KOPT-K1 (cell line): ENCODE results near the gene NET1.

ENCODE experiments used
- H3K27ac ChIP-seq: fragments of 200-600 bp; sonication (generic); 2 replicates; pipeline ENCODE4 v1.5.1; 2016; ENCODE audit warnings: antibody characterized with exemption, mild to moderate bottlenecking, low read depth, low read length; ENCODE audit not compliant: poor library complexity, severe bottlenecking
- H3K36me3 ChIP-seq: fragments of 200-600 bp; sonication (generic); 2 replicates; pipeline ENCODE4 v1.5.1; 2017; ENCODE audit warnings: antibody characterized with exemption, mild to moderate bottlenecking, low read length, moderate library complexity; ENCODE audit not compliant: insufficient read depth
- H3K9me3 ChIP-seq: fragments of 200-600 bp; sonication (generic); 2 replicates; pipeline ENCODE4 v1.5.1; 2017; ENCODE audit warnings: antibody characterized with exemption, low read length, mild to moderate bottlenecking; ENCODE audit not compliant: insufficient read depth, poor library complexity, severe bottlenecking

Gene NET1

DNA sequence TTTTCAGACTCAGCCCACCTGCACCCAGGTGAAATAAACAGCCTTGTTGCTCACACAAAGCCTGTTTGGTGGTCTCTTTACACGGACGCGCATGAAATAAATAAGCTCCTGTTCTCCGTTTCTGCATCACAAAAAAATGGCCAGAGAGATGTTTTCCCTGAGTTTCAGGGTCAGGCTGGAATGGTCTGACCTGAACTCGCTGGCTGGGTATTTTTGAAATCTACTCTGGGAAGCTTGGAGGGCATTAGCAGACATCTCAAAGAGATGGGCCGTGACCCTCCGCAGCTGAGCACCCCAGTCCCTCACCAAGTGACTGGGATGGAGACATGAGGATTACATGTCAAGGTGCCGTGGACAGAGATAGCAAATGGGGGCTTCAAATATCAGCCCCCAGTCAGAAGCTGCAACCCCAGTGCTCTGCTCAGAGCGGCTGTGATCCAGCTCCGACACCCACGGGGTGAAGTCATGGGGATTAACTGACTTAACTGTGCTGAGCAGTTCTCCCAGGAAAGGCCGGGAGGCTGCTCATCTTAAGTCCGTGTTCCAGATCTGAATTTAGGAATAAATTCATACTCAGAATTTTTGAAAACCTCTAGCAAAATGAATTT lies 64.7 kb downstream of the NET1 start:
- Histone ChIP-seq H3K36me3 (no peaks in the 10 kb centered on the region), H3K27ac (no peak overlapping the region), H3K9me3 (no peaks in the 10 kb centered on the region)

DNA sequence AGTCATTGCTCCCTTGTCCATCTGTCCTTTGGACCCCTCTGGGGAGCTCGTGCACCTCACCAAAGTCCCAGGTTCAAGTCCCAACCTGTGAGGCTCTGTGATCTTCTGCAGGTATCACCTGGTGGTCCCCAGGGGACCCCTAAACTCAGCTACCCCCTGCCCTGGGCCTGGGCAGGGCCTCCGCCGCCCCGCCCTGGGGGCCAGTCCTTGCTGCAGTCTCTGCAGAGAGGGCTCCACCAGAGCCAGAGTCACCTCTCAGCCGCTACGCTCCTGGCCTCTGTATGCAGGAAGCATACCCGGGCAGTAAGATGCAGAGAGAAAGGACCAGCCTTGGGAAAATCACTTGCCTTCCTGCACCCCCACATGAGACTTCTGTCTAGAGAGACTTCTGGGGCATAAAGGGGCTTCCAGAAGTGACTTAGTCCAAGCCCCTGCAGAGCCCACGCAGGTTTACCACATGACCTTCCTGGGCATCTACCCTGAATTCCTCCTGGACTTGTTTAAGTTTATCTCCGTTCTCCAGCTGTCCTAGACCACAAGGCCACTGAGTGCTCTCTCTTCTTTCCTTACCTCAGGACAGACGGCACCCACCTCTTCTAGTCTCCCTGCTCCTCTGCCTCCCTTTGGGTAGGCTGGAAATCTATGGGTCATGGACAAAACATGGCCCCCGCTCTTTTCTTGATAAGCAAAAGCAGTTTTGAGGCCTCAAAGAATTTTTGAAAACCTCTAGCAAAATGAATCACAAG lies 65.8 kb downstream of the NET1 start:
- Histone ChIP-seq H3K9me3 (no peaks in the 10 kb centered on the region), H3K36me3 (no peaks in the 10 kb centered on the region), H3K27ac (no peak overlapping the region)

DNA sequence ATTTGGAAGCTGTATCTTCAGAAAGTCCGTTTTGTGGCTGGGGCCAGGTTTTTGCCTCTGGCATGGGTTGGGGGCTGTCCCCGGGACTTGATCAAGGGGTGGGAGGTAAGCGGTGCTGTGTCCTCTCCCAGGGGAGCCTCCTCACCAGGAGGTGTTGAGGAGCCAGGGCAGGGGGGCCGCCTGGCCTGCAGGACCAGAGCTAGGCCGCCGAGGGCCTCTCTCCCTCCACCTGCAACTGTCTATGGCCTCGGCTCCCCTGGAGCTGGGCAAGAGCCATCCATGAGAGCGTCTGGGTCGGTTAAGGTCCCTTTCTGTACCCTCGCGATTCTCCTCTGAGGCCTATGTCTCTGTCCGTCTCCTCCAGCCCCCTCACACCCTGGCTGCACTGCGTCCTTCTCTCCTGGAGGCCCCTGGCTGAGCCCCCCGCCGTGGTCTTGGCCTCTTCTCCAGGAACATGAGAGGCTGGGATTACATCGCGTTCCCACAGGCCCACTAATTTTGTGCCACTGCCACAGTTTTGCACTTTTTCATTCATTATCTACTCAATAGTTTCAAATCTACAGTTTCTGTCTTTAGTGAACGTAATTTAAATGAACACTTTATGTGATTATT lies 66.4 kb downstream of the NET1 start:
- Histone ChIP-seq H3K27ac (no peak overlapping the region), H3K9me3 (no peaks in the 10 kb centered on the region), H3K36me3 (no peaks in the 10 kb centered on the region)

DNA sequence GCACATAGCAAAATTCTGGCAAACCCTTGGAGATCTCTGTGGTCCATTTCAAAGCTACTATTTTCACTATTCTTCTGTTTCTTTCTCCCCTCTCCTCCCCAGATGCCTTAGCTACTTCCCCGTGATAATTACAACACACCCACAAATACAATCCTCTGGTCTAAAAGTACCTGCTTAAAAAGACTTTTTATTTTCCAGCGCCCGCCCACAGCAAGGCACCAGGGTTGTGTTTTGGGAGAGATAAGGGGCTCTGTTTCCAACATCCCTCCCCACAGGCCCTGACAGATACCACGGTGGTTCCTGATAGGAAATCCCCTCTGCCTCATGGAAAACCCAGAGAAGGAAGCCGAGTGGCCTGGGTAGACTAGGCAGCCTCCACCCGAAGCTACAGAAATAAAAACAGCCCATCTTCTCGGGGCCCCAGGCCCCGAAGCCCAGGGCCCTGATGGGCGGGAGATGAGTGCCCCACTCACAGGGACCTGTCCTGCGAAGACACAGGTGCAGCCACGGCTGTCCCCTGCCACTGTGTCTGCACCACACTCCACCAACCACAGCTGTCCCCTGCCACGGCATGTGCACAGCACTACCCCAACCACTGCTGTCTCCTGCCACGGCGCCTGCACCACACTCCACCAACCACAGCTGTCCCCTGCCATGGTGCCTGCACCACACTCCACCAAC lies 67.3 kb downstream of the NET1 start:
- Histone ChIP-seq H3K36me3 (no peaks in the 10 kb centered on the region), H3K27ac (no peak overlapping the region), H3K9me3 (no peaks in the 10 kb centered on the region)

DNA sequence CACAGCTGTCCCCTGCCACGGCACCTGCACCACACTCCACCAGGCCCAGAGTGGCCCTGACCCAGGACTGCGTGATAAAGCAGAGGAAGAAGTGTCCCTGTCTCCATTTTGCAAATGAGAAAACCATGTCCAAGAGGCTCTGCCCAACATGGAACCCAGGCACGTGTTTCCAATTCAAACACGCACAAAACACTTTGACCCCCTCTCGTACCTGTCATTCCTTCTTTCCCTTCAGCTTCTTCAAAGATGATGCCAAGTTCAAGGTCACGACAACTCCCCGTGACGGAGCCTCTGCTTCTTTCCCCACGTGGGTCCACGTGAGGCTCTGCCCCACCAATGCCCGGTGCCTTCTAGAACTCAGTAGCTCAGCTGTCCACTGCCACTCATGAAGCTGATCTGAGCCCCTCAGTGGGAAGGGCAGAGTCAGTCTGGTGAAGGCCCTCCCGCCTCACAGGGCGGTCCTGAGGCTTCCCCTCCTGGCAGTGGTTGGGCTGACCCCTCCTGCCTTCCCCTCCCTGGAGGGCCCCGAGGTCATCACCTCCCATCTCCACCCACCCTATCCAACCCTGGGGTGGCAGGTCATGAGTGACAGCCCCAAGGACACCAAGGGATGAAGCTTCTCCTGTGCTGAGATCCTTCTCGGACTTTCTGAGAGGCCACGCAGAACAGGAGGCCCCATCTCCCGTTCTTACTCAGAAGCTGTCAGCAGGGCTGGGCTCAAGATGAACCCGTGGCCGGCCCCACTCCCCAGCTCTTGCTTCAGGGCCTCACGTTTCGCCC lies 68.0 kb downstream of the NET1 start:
- Histone ChIP-seq H3K27ac (no peak overlapping the region), H3K9me3 (no peaks in the 10 kb centered on the region), H3K36me3 (no peaks in the 10 kb centered on the region)

DNA sequence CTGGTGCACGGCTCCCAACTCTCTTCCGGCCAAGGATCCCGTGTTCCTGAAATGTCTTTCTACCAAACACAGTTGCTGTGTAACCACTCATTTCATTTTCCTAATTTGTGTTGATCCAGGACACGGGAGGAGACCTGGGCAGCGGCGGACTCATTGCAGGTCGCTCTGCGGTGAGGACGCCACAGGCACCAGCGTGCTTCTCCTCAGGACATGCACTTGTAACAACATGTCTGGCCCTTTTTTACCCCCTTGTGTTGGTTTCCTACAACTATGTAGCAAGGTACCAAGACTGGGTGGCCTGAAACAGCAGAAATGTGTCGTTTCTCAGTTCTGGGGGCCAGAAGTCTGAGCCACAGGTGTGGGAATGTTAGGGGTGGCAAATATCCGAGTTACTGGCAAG lies 68.8 kb downstream of the NET1 start:
- Histone ChIP-seq H3K36me3 (no peaks in the 10 kb centered on the region), H3K27ac (no peak overlapping the region), H3K9me3 (no peaks in the 10 kb centered on the region)

DNA sequence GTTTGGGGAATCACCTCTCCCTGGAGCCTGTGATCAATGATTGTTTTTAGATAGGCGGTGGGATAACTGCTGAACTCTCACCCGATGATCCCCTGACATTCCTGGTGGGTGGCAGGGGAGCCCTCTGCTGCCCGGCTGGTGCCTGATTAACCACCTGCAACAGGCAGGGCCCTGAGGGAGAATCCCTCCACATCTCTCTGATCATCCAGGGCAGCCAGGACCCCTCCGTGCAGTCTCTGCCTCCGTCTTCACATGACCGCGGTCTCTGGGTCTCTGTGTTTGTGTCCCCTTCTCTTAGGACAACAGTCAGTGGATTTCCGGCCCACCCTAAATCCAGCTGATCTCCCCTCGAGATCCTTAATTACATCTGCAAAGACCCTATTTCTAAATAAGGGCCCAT lies 69.7 kb downstream of the NET1 start:
- Histone ChIP-seq H3K36me3 (no peaks in the 10 kb centered on the region), H3K27ac (no peak overlapping the region), H3K9me3 (no peaks in the 10 kb centered on the region)

DNA sequence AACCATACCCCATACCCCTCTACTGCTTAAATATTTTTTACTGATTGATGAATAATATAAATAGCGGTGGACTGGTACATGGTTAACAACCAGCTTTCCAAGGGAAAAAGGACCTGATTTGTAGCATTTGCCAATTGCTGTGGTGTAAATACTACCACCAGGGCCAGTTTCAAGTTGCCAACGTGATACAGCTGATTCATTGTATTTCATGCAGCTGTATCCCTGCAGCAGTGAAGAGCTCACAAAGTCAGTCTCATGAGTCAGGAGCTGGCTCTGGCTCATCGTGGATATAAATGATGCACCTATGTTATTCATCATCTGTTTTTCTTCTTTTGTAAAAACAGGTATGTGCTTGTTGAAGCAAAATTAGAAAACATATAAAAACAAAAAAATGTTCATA lies 71.8 kb downstream of the NET1 start:
- H3K27ac ChIP-seq, result no peak overlapping the region
- H3K36me3 ChIP-seq, result no peaks in the 10 kb centered on the region
- H3K9me3 ChIP-seq, result no peaks in the 10 kb centered on the region

DNA sequence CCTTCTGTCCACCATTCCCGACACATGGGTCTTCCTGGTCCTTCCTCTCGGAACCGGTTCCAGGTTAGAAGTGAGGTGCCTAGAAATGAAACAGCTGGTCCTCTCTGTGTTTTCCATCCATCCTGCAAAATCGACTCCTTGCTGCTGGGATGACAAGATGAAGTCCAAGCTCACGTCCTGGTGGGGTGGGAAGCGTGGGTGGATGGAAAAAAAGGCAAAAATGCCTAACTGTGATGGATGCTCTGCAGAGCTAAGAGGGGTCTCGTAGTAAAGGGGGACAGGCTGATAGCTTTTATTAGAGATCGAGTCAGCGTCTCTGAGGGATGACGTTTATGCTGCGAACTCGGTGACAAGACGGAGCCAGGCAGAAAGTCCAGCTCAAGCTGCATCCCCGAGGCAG lies 72.9 kb downstream of the NET1 start:
- no peaks in the 10 kb centered on the region for H3K9me3 ChIP-seq
- H3K36me3 ChIP-seq, result no peaks in the 10 kb centered on the region
- no peak overlapping the region for H3K27ac ChIP-seq

DNA sequence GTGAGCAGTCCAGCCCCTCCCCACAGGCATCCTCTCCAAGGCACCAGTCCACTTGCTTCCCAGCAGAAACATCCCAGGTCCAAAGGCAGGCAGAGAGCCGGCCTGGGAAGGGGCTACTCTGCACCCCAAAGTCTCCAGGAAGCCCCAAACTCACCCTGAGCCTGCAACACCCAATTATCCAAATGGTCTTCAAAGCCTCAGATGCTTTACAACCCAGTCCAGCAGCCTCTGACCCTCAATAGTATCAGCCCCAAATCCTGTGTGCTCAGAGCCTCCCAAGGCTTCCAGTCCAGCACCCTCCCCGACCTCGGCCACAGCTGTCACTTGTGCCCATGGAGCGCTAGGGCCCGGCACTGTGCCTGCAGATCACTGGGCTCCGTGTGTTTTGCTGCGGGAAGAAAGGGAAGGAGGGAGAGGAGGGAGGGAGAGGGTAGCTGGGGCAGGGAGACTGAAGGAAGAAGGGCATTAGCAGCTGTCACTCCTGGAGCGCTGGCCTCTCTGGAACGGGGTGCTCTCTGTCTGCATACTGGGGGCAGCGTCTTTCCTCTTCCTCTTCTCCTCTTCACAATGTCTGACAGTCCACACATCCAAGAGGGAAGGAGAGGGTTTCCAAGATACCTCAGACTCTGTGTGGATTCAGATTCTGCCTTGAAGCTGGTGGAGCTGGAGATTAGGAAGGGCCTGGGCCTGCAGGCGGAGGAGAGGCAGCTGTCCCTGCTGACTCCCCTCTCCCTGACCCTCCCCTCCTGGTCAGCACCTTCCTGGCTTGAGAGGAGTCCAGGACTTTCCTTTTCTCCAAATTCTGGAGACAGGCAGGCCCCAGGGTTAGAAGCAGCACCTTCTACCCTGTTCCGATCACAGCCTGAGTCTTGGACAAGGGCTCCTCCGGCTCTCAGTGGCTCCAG lies 73.8 kb downstream of the NET1 start:
- H3K27ac ChIP-seq, result no peak overlapping the region
- H3K9me3 ChIP-seq, result no peaks in the 10 kb centered on the region
- H3K36me3 ChIP-seq, result no peaks in the 10 kb centered on the region

DNA sequence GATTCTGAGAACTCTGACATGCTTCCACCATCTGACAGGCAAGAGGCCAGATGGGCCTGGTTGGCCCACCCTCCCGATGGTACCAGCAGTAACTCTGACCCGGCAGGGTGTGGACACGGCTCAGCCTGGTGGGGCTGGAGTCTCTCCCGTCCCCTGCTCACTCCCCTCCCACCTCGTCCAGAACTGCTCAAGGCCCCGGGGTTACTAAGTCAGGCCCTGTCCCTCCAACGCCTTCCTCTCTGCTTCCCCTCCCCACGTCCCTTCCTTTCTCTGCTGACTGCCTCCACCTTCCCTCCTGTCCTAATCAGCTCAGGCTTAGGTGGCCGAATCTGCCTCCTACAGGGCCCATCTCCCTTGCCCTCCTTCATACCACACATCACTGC lies 74.5 kb downstream of the NET1 start:
- no peak overlapping the region for H3K27ac ChIP-seq
- H3K36me3 ChIP-seq, result no peaks in the 10 kb centered on the region
- H3K9me3 ChIP-seq, result no peaks in the 10 kb centered on the region

DNA sequence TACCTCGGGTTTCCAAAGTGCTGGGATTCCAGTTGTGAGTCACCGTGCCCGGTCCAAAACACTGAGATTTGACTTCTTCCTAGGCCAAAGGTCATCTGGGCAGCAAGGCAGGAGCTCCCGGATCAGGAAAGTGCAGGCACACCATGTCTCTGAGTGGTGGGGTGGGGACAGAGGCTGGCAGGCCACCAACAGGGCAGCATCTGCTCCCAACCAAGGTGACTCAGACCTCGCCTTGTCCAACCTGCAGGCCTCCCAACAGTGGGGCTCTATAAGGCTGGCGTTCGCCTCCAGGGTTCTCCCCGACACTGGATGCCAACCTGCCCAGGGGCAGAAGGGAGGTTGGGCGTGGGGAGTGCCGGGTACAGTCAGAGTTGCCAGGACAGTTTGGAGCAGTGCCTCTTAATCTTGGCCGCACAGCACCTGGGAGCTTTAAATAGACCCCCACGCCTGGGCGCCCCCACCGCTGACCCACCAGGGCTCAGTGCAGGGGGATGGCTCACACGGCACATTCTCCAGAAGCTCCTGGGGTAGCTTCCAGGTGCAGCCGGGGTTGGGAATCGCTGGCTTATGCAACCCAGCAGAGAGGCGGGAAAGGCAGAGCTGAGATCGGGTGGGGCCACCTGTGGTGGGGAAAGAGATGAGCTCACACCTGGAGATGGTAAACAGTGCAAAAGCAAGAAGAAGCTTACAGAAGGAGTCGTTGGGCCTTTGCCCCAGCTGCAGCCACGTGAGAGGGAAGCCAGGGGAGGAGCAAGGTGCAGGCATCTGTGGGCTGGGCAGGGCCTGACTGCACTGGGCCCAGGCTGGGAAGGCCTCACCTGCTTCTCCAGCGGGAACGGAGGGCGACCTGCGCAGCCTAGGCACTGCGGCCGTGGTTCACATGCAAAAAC lies 76.2 kb downstream of the NET1 start:
- no peaks in the 10 kb centered on the region for H3K36me3 ChIP-seq
- H3K9me3 ChIP-seq, result peaks cover 6% of the 10 kb centered on the region
- no peak overlapping the region for H3K27ac ChIP-seq

DNA sequence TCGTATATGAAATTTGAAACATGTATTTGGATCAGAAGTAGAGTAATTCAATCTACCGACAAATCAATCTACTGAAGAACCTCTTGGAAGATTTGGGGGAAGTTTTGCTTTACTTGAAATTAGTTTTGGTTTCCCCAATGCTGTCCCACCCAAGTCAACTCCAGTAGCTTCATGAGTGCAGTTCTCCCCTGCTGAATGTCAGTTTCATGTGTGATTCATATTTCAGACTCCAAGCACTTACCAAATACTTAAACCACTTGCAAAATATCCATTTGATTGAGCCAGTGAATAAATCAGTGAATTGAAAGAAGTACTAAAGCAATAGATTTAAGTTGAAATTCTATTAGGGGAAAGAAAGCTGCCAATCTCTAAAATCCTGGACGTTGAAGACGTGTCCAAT lies 77.7 kb downstream of the NET1 start:
- H3K36me3 ChIP-seq, result no peaks in the 10 kb centered on the region
- peaks cover 6% of the 10 kb centered on the region for H3K9me3 ChIP-seq
- H3K27ac ChIP-seq, result no peak overlapping the region
